Hematopoietic multipotent progenitor cell (in vitro differentiated cells): Measurements from ENCODE around the gene SLC17A9. TPM values are rescaled to one million over a fixed set of nuclear protein-coding genes. Genes with fewer than 3 reads are reported as not detected.
"Not testable (repeated sequence)": the region's sequence is repeated elsewhere in the genome, so short reads cannot be mapped to it uniquely, and the experiment has no call there.

Experiments used
- DNase-seq, 3 donors: peaks; one replicate each; pipeline ENCODE4 v3.0.0-alpha.2; 2011 to 2015; ENCODE audit warnings: low read depth in 2 of 3, low spot score in 2 of 3
- total RNA-seq: library from RNA; depleted of rRNA; stranded (reverse); fragments of >200 nt; gene quantifications from one replicate; pipeline ENCODE4 v1.2.3, GENCODE V29; 2012

The SLC17A9 gene
- total RNA-seq, 1 donor, result 28.8 TPM

- peak in 2 of 3 donors; percentile 52 to 82 for DNase-seq
These were observed 33.7 kb upstream of the SLC17A9 start for GRCh38 chr20:62918831-62919230.

DNA sequence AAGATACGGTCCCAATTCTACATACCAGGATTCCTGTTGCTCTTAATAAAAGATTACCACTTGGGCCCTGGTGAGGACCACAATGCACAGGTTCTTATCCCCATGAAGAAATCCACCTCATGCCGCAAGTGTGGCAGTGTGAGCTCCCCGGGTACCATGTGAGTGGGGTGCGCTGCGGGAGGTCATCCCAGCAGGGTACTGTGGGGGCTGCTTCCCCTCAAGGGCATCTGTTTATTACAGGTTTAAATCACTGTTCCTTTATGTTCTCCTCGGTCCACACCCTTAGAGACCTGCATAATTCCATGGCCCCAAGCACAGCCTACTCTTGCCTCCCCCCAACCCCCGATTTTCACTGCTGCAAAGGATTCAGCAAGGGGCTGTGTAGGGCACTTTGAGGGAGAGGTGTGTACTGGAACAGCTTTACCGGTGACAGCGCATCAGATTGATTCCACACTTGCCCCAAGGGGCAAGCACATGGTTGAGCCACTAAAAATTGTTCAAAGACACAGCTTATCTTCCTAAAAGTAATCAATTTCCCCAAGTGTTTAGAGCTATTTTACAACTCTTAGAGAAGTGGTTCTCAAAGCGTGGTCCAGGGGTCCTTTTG, 32.4 kb upstream of the SLC17A9 start:
- no peak for DNase-seq

DNA sequence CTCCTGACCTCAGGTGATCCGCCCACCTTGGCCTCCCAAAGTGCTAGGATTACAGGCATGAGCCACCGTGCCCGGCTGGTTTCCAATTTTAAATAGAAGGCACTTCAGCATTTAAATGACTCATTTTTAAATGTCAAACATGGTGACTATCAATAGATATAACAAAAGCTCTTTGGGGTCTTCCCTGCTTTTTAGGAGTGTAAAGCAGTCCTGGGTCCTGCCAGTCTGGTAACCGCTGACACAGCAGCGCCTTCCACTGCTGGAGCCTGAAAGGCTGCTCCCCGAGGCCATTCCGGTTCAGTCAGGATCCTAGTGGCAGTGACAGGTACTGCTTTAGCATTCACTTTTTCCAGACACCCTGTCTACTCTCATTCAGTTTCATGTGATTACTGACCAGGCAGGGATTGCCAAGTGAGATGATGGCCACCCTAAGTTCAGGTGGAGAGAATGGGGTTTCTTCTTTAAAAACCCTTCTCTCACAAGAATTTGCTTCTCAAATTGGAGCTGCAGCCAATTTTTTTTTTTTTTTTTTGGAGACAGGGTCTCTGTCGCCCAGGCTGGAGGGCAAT, 31.3 kb upstream of the SLC17A9 start:
- peak in 2 of 3 donors; percentile 67 to 78 for DNase-seq

- DNase-seq, result no peak
These were observed 30.0 kb upstream of the SLC17A9 start for GRCh38 chr20:62922451-62922921.

GRCh38 chr20:62923059-62923668, 29.3 kb upstream of the SLC17A9 start:
- DNase-seq, result not testable (repeated sequence)

GRCh38 chr20:62923669-62924441, 28.7 kb upstream of the SLC17A9 start:
- no peak for DNase-seq

DNA sequence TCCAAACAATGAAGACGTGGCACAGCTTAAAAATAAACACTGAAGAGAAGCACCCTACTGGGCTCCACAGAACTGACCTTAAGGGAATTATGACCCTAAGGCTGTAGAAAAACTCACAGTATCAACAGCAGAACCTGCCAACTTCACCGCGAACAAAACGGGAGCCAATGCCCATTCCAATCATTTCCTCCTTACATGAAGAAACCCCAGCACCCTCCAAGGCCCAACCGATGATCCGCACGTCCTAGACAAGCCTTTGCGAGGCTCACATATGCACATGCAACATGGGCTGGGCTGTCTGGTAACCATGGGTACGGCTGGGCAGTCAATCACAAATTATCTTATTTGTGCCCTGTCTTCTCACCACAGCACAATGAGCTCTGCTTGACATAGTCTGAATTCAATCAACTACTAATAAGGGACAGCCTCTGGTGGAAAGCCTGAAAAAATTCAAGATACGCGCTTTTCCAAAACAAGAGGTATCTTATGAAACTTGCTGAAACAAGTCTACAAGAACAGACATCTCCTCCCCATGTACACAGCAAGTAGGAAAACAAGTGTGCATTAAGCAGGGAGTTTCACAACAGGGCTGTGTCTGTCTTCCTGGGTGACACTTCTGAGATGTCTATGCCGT, 27.9 kb upstream of the SLC17A9 start:
- no peak for DNase-seq

GRCh38 chr20:62925076-62925419, 27.5 kb upstream of the SLC17A9 start:
- DNase-seq, result no peak

- DNase-seq, result peak in 1 of 3 donors; percentile 42
These were observed 26.9 kb upstream of the SLC17A9 start for GRCh38 chr20:62925420-62926228.

GRCh38 chr20:62926229-62927127, 26.0 kb upstream of the SLC17A9 start, which contains the start of gene DIDO1:
Gene DIDO1, minus strand, starts transcription at chr20:62926505.
- peak; percentile 85 to 87 (median 86) for DNase-seq

DNA sequence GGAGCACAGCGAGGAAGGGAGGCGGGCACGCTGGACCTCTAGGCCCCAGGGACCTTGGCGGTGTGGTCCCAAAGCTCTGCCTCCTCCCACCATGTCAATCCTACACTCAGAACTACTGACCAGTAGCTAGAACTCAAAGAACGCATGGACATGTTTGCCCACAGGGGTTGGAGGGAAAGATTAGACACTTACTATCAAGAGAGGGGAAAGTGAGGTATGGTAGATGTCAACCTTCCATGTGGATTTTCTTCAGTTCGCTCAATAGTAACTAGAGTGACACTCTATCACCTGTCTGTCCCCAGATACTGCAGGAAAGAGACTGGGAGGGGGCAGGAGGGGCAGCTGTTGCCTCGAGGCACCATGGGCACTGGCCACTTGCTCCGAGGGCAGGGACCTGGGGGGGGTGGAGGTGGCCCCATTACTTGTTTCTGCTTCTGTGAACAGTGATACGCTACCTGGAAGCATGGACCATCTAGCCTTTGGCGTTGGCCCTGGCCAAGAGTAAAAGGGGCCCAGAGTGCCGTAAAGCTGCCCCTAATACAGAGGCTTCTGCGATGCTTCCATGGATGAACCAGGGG, 25.3 kb upstream of the SLC17A9 start:
- DNase-seq, result no peak

DNA sequence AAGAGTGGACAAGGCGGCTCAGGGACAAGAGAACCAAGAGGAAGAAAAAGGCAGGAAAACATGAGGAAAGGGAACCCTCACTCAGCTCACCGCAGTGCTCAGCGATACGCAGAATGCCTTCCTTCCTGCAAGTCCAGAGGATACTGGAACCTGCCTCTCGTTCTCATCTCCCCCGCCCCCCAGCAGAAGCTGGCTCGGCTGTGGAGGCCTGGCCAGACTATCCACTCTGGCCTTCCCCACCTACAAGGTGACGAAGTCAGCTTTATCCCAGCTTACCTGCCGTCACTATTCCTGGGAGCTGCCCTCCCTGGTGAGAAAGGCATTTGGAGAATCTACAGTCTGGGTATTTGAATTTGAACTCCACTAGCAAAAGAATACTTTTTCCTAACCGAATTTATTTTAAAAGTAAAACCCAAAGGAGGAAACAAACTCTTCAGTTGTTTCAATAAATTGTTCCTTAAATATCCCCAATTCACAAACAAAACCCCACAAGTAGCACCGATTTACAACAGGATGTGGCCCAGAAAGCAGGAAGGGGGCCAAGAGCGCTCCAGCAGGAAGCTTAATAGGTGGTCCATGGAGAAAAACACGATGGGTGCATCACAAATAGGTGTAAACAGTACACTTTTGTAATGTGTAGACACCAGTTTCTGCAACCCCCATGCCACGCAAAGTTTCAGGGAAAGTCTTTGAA, 24.1 kb upstream of the SLC17A9 start:
- DNase-seq, result no peak

- peak in 1 of 3 donors; percentile 42 for DNase-seq
These were observed 23.4 kb upstream of the SLC17A9 start for GRCh38 chr20:62929051-62929538.

- DNase-seq, result no peak
These were observed 21.0 kb upstream of the SLC17A9 start for GRCh38 chr20:62931464-62931863.

- no peak for DNase-seq
These were observed 18.5 kb upstream of the SLC17A9 start for GRCh38 chr20:62933966-62934365.

DNA sequence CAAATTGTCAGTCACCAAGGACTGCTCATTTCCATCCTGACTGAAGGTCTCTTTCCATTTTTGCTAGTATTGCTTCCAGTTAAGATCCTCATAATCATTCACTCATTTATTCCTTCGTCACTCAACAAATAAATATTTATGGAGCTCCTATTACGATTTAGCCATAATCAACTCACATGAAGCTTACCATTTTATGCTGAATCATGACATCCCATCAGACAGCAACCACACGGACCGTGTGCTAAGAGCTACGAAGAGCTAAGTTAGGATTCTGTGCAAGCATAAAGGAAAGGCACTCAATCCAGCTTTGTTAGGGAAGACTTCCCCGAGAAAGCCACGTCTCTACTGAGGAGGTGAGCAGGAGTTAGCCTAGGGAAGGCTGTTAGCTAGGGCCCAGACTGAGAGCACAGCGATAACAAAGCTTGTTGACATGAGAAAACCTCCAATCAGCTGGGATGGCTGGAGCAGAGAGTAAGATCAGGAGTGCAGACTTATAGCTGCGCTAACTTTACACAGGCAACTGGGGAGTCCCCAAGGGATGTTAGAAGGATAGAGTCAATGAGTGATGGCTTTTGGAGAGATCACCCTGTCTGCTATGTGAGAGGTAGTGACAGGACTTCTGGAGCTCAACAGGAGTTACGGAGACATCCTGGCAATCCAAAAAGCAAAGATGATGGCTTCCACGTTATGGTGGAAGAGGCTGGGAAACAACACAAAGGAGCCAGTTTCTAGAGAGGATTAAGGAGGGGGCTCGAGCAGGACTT, 17.1 kb upstream of the SLC17A9 start:
- no peak for DNase-seq

GRCh38 chr20:62935968-62936585, 16.4 kb upstream of the SLC17A9 start:
- DNase-seq, result no peak
